Loucy (cell line): ENCODE measurements around the gene SYNJ1.

Experiments used
- CTCF ChIP-seq: fragments of 200-600 bp; sonication (generic); conservative IDR thresholded peaks from 2 replicates; pipeline ENCODE4 v1.5.1; 2014; ENCODE audit warnings: mild to moderate bottlenecking, antibody characterized with exemption, low read length
- EZH2phosphoT487 ChIP-seq: fragments of 200-600 bp; IDR thresholded peaks from 2 replicates; pipeline ENCODE4 v1.6.1; 2018; ENCODE audit warnings: antibody characterized with exemption, mild to moderate bottlenecking, moderate library complexity, borderline replicate concordance

GRCh38 chr21:32611471-32611997 is 116.3 kb downstream of the SYNJ1 start:
- TF ChIP-seq CTCF = no peak
- no peak for TF ChIP-seq EZH2phosphoT487
